Dermis blood vessel endothelial cell (primary cell): ENCODE measurements around the gene RTN4. TPM values are rescaled to one million over a fixed set of nuclear protein-coding genes. Genes with fewer than 3 reads are reported as not detected.

Experiments used
- DNase-seq: peaks from one replicate; pipeline ENCODE4 v3.0.0; 2010
- total RNA-seq: library from RNA; depleted of rRNA; stranded (reverse); fragments of >200 nt; gene quantifications from 2 replicates; pipeline ENCODE4 v1.2.3, GENCODE V29; 2014

The RTN4 gene
- total RNA-seq, 1 donor from 2014 or later, result 118 TPM

DNA sequence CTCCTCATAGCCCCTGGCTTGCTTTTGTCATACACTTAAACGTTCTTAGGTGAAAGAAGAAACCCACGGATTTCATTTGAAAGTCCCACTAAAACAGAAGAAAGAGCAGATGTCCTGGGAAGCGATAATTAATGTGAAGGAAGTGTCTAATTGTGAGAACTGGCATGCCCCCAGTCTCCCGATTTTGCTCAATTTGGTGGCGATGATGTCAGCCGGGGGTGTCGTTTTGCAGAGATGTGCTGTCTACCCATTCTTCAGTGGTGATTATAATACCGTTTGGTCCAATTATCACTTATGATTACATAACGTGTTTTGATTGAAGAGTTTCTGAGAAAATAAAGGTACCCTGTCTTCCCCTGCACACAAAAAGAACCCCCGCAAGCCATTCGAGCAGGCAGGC is 103.1 kb downstream of the RTN4 start:
- DNase-seq, result no peak

DNA sequence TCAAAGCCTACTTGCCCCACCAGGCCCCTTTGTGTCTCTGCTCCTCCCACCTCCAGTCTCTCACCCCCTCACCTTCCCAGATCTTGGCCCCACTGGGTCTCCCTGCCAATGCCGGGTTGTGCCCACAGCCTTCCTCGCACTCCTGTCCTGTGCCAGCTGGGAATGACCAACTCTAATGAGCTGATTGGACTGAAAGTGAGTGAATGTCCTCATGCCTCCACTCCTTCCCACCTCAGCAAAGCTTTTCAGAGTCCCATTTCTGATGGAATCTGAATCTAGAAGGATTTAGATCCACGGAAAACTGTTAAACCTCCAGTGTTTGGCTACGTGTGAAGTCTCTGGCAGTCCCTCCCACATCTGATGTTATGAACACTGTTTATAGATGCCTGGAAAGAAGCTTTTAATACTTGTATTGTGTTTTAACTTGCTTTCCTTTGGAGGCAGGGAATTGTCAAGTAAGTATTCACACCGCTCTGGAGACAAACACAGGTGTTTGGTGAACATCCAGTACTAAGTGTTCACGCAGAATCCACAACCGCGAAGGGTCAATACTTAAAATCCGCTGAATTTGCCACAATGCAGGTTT is 103.9 kb downstream of the RTN4 start:
- no peak for DNase-seq

DNA sequence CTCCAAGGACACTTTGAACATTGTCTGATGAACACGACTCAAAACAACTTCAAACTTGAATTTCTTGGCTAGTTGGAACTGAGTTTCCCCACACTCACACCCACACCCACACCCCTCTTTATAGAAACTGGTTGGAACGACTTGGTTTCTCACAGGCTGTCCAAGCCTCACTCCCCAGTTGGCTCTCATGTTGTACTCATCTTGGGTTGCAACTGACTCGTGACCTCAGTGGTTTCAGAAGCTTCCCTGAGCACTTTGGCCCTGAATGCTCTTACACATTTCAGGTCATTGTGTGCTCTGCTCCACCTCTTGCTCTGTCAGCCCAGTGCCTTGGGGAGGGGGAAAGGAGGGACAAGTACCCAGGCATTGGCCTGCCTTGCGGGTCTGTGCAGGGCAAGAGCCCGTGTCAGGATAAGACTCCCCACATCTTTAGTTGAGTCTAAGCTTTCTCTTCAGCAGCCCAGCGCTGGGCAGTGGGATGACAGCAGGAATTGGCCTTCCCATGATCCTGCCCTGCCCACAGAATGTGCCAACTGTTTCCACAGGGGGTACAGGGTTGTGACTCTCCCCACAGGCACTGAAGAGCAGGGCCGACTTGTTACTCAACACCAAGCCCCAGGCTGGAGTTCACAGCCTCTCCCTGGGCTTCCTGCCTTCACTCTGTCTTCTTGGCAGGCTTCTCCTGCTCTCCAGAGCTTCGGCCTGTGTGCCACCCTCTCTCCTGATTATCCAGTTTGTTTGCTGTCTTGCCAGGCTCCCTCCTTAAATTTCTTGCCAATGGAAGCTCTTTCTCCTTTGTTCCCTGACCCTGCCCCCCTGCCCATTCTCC is 104.6 kb downstream of the RTN4 start:
- no peak for DNase-seq

DNA sequence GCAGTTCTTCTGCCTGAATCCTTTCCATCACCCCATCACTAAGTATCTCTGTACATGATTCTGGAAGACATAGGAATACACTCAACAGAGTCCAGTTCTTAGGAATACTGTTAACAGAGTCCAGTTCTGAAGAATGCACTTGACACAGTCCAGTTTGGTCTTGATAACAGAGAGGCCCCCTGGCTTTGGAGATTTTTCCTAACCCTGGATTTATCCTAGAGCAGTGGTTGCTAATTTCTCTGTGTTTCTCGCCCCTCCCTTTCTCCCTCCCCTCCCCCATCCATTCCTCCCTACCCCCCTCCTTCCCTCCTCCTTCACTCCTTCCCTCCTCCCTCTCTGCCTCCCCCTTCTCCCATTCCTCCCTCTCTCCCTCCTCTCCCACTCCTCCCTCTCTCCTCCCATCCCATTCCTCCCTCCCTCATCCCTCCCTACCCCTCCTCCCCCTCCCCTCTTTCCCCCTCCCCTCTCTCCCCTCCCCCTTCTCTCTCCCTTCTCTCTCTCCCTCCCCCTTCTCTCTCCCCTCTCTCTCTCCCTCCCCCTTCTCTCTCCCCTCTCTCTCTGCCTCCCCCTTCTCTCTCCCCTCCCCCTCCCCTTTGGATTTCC is 105.4 kb downstream of the RTN4 start:
- no peak for DNase-seq

DNA sequence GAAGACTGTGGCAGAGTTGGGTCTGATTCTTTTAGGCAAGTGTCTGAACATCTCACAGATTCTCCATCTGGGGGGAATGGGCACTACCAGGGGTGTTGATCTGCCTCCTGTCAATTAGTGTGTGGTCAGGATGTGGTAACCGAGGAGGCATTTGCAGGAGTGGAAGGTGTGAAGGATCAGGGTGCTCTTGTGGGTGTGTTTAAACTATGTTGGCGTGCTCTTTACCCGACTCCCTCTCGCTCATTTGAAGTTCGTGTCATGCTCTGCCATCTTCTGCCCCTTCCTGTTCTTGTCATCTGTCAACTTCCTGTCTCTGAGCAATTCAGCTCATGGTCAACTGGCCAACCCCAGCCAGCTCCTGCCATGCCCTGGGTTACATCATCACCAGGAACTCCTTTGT is 107.9 kb downstream of the RTN4 start:
- DNase-seq, result no peak

DNA sequence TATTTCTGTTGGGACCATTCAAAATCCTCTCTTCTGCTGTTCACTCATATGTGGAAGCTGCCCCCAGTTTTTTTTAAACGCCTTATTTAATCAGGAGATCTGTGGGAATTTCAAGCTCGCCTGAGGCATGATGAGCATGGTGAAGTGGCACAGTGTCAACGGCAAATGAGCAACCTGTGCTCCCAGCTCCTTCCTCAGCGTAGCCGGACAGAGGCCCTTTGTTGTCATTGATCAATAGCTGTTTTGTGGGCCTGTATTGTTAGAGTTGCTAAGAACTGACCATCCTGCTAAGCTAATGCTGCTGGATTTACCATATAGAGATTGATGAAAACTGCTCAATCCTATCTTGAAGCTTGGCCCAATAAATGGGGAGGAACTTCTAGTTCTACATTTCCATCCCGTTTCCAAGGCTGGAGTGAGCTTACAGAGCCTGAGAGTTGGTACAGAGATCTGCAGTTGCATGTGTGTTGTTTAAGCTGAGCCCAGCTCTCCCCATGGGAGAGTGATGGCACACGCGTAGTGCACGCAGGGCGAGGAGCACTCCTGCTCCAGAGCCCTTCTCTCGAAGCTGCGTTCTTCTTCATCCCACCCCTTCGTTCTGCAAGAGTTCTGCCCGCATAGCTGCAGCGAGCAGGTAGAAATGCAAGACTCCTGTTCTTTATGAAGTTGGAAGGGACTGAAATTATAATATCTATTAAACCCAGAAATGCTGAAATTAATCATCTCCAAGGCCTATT is 108.8 kb downstream of the RTN4 start:
- DNase-seq, result no peak

DNA sequence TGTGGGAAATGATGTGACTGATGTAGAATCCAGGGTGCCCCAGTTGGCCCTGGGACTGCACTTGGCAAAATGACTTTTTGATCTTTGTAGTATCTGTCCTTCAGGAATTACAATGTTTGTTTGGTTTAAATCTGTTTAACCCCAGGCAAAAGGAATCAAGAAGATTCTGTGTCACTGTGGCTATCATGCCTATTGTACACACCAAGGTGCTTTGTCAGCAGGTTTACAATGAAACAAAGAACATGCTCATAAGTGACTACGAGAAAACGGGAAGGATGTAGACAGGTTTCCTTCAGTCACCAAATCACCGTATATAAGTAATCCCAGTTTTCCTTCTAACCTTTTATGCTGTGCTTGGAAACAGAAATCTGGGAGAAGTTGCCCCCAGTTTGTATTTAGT is 109.5 kb downstream of the RTN4 start:
- DNase-seq, result no peak

DNA sequence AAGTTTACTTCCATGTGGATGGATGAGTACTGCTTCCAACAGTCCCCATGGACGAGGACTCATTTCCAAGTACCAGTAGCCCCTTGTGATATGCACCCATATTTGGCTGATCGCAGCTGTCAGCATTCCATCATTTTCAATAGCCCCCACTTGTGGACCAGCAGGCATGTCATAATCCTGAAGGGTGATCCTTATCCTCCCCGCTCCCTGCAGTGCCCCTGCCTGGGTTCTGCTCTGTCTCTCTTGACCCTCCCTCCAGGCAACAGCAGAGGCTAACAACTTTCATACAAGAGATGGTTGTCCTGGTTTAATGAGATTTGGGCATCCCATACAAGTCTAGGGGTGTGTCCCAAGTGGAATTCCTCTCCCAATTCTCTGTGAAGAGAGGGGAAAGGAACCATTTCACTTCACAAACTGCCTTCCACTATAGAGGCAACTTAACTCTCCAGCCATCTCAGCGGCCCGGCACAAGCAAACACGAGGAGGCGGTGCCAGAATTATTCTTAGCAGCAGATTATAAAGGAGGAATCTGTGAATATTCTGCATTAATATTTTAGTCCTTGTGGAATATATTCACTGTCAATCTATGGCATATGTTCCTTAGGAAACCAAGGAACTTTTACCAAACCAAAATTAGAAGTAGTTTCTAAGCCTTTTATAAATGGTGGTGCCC is 110.7 kb downstream of the RTN4 start:
- no peak for DNase-seq

DNA sequence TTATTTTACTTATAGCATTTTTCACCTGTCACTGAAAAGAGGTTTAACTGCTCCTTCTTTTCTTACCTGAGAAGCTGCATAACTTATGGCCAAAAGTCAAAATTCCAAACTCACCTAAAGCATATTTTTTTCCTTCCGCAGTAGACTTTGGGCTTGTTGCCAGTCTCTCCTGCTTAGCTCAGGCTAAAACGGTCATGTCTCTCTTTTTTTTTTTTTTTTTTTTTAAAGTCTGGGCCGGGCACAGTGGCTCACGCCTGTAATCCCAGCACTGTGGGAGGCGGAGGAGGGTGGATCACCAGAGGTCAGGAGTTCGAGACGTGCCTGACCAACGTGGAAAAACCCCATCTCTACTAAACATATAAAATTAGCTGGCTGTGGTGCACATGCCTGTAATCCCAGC is 113.5 kb downstream of the RTN4 start:
- DNase-seq, result no peak

DNA sequence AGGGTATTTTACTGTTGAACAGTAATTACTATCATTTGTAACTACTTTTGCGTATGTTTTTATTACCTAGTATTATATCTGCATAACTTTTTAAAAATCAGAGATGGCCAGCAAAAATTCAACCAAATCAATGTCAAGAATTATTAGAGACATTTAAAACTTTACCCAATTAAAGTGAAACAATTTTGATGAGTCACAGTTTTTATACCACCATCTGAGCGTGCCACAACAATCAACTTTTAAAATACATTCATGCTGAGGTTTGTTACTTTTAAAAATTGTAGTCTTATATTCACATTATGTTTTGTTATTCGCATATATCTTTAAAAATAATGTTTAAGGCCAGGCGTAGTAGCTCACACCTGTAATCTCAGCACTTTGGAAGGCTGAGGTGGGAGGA is 114.9 kb downstream of the RTN4 start:
- DNase-seq, result no peak

DNA sequence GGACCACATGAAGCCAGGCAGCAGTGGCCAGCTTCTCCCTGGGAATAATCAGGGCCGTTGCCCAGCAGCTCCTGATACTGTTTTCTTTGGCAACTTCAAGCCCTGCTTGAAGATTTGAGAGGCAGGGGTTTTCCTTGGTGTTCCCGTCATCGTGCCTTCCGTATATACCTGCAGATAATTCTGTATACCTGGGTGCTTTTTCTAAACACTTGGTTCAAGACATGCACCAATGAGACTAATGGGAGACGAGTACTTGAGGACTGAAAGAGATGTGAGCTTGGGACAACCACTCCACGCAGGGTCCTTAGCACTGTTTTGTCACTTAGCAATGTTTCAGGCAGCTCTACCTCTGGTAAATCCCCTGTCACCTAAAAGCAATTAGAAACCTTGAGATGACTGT is 118.8 kb downstream of the RTN4 start:
- DNase-seq, result no peak

DNA sequence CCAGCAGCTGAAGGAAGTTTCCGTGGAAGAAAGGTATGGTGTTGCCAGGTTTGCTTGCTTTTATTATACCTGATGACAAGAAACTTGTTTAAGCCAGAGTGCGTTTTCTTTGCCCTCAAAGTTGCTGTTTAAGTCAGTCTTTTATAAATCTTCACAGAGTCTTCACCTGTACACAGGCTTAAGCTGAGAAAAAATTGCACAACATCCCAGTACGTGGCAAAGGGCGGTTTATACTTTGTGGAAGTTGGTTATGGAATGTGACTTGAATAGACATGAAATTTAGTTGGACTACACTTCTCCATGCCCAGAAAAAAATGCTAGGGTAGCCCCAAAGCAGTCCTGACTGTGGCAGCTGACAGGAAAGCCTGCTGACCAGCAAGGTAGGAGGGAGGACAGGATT is 121.5 kb downstream of the RTN4 start:
- no peak for DNase-seq

DNA sequence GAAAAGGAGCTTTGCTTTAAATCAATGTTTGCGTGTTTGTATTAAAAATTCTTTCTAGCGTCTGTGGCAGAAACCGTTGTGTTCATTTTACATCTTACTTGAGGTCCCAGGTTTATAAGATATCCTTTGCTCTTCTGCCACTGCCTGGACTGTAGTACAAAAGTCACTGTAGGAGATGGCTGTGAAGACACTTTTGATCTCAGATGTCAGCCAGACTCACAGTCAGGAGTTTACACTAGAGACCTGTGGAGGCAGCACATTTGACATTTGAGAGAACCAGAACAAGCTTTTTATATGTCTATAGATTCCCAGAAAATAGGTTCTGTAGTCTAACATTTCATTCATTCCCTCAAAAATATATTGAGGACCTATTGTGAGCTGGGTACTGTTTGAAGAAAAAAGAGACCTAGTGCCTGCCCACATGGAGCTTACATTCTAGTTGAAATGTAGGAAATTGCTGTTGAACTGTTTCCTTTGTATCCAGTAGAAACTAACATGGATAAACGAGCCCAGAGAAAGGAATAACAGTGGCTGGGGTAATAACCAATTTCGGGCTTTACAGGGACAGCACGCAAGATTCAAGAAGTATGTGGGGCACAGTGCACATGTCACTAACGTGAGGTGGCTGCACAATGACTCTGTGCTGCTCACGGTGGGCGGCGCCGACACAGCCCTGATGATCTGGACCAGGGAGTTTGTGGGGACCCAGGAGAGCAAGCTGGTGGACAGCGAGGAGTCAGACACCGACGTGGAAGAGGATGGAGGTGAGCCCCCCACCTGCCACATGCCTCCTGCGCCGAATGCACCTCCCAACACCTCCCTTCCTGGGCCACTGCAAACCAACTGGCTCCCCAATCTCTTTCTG is 122.3 kb downstream of the RTN4 start:
- DNase-seq, result no peak

DNA sequence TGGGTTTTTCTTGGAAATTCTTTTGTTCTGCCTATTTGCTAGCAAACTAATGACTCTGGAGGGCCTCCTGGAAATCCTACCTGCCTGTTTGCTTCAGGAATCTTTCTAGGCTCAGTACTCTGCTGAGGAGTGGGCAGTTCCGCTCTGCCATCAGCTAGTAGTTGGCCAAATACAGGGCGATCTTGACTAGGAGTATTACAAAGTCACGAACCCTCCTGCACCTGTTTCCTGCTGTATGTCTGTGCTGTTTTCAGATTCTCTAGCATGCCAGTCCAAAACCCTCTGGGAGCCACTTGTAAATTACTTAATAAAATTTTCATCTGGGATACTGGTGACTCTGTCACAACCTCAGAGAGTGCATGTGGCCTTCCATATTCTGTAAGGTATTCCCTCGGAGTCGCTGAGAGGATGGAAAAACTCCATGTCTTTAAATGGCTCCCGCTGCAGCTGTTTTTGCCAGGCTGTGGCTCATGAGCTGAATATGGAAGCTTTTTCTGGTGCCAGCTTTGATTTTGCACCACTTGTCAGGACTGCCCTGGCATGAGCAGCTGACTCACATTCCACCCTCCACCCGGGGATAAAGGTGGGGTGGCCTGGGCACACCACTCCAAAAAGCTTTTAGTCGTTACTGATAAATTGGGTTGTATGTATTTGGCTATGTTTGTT is 123.0 kb downstream of the RTN4 start:
- DNase-seq, result no peak

DNA sequence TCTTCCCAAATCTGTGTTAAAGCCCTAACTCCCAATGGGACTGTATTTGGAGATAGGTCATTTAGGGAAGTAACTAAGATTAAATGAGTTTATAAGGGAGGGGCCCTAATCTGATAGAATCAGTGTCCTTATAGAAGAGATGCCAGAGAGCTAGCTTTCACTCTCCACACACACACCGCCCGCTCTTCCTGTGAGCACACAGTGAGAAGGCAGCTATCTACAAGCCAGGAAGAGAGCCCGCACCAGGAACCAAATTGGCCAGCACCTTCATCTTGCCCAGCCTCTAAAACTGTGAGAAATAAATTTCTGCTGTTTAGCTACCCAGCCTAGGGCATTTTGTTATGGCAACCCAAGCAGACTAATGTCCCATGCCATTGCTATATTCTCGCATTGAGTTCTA is 125.2 kb downstream of the RTN4 start:
- DNase-seq, result no peak

DNA sequence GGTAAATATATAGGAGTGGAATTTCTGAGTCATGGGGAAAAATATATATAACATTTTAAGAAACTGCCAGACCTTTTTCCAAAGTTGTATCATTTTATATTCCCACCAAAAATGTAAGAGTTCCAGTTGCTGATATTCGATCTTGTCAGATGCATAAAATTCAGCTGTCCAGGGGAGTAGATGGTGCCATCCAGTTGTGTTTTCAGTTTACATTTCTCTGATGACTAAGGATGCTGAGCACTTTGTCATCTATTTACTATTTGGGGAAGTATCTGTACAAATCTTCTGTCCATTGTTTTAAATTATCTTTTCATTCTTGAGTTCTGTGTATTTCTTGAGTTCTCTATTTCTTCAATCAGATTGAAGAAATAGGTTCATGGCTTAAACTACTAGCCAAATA is 126.1 kb downstream of the RTN4 start:
- DNase-seq, result no peak

Other genes starting within 250 kb of the RTN4 start
- gene CLHC1, start 181.8 kb upstream of the RTN4 start, total RNA-seq, result 6.9 and 8.2 TPM in 2 replicates
- gene RPS27A, start 182.2 kb upstream of the RTN4 start, total RNA-seq, result 694 and 1,366 TPM in 2 replicates
- gene MTIF2, start 218.8 kb upstream of the RTN4 start, total RNA-seq, result 30.8 and 39.9 TPM in 2 replicates